Measurements from ENCODE around the gene TAF3. TPM values are rescaled to one million over a fixed set of nuclear protein-coding genes. Genes with fewer than 3 reads are reported as not detected.

Gene TAF3
- polyA plus RNA-seq, 1 of the 3 experiments (the other 2 are of a cell fraction): 2.4 TPM

DNA sequence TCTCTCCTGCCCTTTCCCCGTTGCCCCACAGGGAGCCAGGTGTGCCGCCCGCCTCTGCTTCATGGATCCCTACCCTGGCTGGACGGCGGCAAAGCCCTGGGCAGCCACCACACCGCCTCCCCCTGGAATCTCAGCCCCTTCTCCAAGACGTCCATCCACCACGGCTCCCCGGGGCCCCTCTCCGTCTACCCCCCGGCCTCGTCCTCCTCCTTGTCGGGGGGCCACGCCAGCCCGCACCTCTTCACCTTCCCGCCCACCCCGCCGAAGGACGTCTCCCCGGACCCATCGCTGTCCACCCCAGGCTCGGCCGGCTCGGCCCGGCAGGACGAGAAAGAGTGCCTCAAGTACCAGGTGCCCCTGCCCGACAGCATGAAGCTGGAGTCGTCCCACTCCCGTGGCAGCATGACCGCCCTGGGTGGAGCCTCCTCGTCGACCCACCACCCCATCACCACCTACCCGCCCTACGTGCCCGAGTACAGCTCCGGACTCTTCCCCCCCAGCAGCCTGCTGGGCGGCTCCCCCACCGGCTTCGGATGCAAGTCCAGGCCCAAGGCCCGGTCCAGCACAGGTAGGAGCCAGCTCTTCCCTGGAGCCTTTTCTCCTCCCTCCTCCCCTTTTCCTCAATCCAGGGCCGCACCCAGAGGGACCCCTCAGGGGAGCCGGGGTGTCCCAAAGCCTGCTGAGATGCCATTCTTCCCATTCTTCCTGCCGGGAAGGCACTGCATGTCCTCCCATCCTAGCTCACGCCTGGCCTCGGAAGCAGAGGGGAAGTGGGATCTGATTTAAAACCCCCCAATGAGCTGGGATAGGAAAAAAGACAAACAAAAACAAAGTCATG is 240.2 kb downstream of the TAF3 start:
- peaks cover 41% of the 10 kb centered on the region for H3F3A ChIP-seq (replicated peaks; ENCODE audit: insufficient read depth)
- peaks cover 13 to 48% of the 10 kb centered on the region in 2 experiments for H3K4me1 ChIP-seq (ENCODE audit: control insufficient read depth in 1 of 2, insufficient read depth in 2 of 2, low read depth in 1 of 2, low read length in 1 of 2)
- TF ChIP-seq CHD2 (IDR thresholded peaks at IDR 0.05; ENCODE audit: low read length, partially characterized antibody) (no peak), FOXM1 (IDR thresholded peaks at IDR 0.05; ENCODE audit: low read depth) (no peak), GATA2 (CRISPR knock-in tag; IDR thresholded peaks at IDR 0.05) (no peak), JUND (IDR thresholded peaks at IDR 0.05) (no peak), YY1 (IDR thresholded peaks at IDR 0.05; ENCODE audit: low read depth) (no peak), SIN3A (IDR thresholded peaks at IDR 0.05; ENCODE audit: borderline replicate concordance, low read depth, low read length) (no peak; the same call in 1 of the 2 replicates), RCOR1 (IDR thresholded peaks at IDR 0.05; ENCODE audit: low read length) (no peak), TCF12 (IDR thresholded peaks at IDR 0.05) (no peak), ELF1 (IDR thresholded peaks at IDR 0.05) (no peak), RXRA (IDR thresholded peaks at IDR 0.05; ENCODE audit: borderline replicate concordance, low read depth) (no peak), EZH2phosphoT487 (IDR thresholded peaks at IDR 0.05; ENCODE audit: borderline replicate concordance, low read depth) (no peak), TEAD4 (IDR thresholded peaks at IDR 0.05; ENCODE audit: borderline replicate concordance, insufficient read depth) (no peak), SMC3 (IDR thresholded peaks at IDR 0.05; ENCODE audit: low read depth, low read length) (no peak)
- TF ChIP-seq, protein P1, sequence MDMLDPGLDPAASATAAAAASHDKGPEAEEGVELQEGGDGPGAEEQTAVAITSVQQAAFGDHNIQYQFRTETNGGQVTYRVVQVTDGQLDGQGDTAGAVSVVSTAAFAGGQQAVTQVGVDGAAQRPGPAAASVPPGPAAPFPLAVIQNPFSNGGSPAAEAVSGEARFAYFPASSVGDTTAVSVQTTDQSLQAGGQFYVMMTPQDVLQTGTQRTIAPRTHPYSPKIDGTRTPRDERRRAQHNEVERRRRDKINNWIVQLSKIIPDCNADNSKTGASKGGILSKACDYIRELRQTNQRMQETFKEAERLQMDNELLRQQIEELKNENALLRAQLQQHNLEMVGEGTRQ (IDR thresholded peaks at IDR 0.05; ENCODE audit: borderline replicate concordance, low read depth, low read length): no peak
- TF ChIP-seq, protein P2, sequence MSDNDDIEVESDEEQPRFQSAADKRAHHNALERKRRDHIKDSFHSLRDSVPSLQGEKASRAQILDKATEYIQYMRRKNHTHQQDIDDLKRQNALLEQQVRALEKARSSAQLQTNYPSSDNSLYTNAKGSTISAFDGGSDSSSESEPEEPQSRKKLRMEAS (IDR thresholded peaks at IDR 0.05; ENCODE audit: low read depth): no peak
- peak overlapping the region; percentile 86 to 92 for H3K4me3 ChIP-seq (ENCODE audit: low read depth in 2 of 2, low read length in 1 of 2)
- peaks cover 53% of the 10 kb centered on the region for H4K20me1 ChIP-seq (ENCODE audit: insufficient read depth)
- peak overlapping the region; percentile 96 to 98 for H3K27ac ChIP-seq (ENCODE audit: low read depth in 2 of 2, low read length in 1 of 2)
- no peaks in the 10 kb centered on the region for H3K9me2 ChIP-seq
- 32% methylated on average over 36 of the region's 45 CpGs for WGBS (ENCODE audit: low lambda C conversion rate)
- DNase-seq: no peak
- no peak overlapping the region for H2AFZ ChIP-seq (ENCODE audit: low read depth)
- H3K9ac ChIP-seq: peak overlapping the region; percentile 96
- H3K36me3 ChIP-seq (replicated peaks in 1 of 2; ENCODE audit: control insufficient read depth in 1 of 2, insufficient read depth in 2 of 2, low read length in 1 of 2): peaks cover 58 to 59% of the 10 kb centered on the region in 2 experiments
- H3K79me2 ChIP-seq (ENCODE audit: insufficient read depth): peaks cover 94% of the 10 kb centered on the region
- no peaks in the 10 kb centered on the region for H3K27me3 ChIP-seq (ENCODE audit: insufficient read depth)
- H3K4me2 ChIP-seq: peak overlapping the region; percentile 98
- H3K9me3 ChIP-seq: no peaks in the 10 kb centered on the region
- ChIA-PET POLR2A (interaction anchor here (0.6 to 5.3 kb wide), 8 partner anchors 8 to 1181 kb away, joined by 3 to 33 read pairs (median 8); no protein-coding TSS in a partner anchor), CTCF (interaction anchor here (0.6 to 2.1 kb wide), 7 partner anchors 13 to 1246 kb away, joined by 3 to 9 read pairs (median 3); no protein-coding TSS in a partner anchor)
